ENCODE measurements around the gene SLC12A3.

The SLC12A3 gene, protein sequence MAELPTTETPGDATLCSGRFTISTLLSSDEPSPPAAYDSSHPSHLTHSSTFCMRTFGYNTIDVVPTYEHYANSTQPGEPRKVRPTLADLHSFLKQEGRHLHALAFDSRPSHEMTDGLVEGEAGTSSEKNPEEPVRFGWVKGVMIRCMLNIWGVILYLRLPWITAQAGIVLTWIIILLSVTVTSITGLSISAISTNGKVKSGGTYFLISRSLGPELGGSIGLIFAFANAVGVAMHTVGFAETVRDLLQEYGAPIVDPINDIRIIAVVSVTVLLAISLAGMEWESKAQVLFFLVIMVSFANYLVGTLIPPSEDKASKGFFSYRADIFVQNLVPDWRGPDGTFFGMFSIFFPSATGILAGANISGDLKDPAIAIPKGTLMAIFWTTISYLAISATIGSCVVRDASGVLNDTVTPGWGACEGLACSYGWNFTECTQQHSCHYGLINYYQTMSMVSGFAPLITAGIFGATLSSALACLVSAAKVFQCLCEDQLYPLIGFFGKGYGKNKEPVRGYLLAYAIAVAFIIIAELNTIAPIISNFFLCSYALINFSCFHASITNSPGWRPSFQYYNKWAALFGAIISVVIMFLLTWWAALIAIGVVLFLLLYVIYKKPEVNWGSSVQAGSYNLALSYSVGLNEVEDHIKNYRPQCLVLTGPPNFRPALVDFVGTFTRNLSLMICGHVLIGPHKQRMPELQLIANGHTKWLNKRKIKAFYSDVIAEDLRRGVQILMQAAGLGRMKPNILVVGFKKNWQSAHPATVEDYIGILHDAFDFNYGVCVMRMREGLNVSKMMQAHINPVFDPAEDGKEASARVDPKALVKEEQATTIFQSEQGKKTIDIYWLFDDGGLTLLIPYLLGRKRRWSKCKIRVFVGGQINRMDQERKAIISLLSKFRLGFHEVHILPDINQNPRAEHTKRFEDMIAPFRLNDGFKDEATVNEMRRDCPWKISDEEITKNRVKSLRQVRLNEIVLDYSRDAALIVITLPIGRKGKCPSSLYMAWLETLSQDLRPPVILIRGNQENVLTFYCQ

DNA sequence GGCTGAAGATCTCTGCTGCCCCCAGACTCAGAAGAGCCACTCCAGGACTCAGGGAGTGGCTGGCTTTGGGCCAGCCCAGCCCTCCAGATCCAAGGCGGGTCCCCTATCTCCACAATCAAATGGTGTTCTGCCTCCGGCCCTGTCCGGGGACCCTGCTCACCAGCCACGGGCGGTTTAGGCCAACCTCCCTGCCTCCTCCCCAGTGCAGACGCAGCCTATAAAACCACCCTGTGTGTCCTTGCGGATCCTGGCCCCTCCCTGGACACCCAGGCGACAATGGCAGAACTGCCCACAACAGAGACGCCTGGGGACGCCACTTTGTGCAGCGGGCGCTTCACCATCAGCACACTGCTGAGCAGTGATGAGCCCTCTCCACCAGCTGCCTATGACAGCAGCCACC, at the start of gene SLC12A3:
Gene SLC12A3 (plus strand): TSS at position 248 of the 400 bp plus-strand sequence. CDS start 29 bp downstream, at position 277.
- no peak for DNase-seq

DNA sequence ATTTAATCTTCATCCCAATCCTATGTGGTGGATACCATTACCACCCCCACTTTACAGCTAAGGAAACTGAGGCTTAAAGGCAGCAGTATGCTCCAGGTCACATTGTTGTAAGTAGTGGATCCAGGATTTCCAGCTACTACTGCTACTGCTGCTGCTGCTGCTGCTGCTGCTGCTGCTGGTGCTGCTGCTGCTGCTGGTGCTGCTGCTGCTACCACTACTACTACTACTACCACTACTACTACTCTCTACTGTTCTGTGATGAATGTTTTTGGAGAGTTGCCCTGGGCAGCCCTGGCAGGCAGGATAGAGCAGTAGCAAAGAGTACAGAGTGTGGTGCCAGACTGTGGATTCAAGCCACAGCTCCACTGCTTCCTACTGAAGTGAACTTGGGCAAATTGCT, 49.3 kb upstream of the SLC12A3 start:
- DNase-seq = no peak

DNA sequence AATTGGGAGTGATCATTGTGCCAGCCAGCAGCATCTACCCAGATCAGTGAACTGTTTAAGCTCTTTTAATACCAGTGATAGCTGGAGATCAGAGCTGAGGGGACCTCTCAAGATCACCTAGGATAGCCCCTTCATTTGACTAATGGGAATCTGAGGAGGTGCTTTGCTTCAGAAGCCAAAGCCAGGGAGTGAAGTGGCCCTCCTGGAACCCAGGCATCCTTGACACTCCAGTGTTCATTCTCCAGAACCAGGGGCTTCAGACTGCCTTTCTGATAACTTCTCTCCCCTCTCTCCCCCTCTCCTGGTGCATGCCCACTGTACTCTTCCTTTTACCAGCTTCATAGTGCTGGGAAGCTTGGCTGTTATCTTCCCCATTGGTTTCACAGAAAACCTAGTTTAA, 48.0 kb upstream of the SLC12A3 start:
- no peak for DNase-seq

DNA sequence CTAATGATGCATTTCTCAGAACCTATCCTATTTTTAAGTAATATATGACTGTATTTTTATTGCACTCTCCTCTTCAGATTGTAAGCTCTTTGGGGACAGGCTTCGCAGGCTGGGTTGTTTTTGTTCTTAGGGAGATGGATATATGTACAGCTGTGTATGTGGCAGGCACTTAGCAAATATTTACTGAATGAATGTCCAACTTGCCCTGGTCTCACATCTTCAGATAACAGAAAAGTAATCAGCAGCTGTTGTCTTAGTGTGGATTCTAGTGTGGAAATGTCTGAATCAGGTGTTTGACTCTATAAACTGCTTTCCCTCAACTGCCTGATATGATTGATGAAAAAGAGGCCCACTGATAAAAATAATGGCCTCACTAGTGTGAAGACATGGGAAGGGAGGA, 47.1 kb upstream of the SLC12A3 start:
- no peak for DNase-seq

DNA sequence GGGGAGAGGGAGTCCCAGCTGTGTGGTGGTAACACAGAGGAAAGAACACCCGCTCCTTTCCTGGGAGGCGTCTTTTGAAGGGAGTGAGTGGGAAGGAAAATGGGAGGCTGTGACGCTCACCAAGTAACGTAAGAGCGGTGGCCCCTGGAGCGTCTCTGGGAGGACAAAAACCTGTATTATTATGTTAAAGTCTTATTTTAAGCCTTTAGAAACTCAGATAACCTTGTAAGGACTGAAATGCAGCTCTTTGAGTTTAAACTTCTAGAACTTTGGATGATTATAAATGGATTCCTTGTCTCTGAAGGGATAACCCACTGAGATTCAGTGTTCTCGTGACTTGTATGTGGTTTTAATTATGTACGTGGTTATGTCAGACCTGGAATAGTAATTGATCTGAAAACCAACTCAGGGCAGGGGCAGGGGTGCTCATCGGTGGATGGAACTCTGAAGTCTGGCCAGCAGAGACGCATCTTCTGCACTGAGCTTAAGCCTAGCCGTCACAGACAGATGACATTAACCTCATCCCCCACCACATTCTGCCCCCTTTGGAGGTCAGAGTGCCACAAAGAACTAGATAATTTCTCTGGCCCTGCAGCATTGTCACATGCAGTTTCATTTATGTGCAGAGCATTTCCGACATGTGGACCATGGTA, 41.8 kb upstream of the SLC12A3 start:
- DNase-seq = no peak

DNA sequence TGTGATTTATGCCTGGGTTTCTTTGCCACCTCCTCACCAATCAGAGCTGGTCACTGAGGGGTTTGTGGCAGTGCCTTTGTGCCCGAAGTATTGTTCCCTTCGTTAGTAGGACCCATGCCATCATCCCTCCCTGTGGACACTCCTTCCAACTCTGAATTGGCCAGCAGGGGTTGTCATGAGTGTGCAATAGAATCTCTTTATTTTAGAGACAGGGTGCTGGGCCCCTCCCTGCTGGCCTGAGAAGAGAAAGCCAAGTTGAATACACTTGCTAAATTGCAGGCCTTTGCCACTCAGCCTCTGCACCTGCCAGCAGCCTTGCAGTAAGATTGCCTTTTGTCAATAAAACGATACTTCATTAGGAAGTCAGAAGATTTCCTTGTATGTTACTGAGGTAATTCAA, 40.7 kb upstream of the SLC12A3 start:
- DNase-seq = no peak

DNA sequence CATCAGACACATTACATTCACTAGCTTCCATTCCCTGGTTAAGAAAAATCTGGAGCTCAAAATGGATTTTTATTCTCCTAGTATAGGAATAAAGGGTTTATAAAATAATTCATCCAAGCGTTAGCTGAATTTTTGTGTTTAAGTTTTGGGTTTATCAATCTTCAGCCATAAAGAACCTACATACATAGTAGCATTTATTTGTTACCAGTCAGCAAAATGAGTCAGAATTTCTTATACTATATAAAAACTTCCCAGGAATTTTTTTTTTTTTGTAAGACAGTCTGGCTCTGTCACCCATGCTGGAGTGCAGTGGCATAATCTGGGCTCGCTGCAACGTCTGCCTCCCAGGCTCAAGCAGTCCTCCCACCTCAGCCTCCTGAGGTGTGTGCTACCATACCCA, 40.2 kb upstream of the SLC12A3 start:
- DNase-seq = no peak

DNA sequence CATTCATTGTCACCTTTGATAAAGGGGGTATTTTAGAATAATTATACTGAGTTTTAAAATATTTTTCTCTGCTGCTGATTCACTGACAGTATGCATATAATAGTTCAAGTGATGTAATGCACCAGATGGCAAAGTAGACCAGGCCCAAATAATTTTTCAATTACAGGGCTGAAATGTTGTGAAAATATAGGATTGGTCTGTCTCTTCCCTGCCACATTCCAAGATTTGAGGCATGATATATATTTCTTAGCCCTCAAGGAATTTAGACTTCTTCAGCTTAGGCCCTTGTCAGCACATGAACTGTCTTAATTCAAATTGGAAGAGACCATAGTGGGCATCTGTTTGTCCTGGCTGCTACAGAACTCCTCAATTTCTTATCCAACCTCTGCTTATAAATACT, 39.2 kb upstream of the SLC12A3 start:
- no peak for DNase-seq

DNA sequence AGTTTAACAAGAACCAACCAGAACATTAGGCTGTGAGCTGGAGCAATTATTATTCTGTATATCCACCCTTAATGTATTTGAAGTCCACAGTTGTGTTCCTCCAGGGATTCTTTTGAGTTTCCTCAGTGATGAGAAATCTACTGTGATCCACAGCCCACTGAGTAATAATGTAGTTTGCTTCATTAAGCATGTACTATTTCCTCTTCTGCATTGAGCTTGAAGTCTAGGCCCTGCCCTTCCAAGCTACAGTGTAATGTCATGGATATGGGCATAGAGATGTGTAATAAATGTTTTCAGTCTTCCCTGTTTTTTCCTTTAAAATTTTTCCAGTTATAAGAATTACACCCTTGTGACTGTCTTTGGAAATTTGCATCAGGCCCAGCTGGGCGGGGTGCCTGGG, 36.4 kb upstream of the SLC12A3 start:
- no peak for DNase-seq

DNA sequence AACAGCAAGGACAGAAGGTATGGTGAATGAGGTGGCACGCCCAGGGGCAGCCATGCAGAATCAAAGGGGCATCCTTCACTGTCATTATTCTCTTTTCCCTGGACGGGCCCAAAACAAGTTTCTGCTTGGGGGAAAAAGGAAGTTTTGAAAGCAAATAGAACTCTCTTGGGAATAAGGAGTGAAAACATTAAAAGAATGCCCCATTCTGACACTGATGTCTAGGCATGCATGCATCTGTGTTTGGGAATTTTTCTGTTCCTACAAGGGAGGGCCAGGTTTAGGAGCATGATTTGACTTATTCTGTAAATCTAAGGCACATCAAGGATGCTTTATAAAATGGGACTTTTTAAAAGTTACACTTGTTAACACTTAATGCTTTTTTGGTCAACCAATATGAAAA, 34.3 kb upstream of the SLC12A3 start:
- no peak for DNase-seq

DNA sequence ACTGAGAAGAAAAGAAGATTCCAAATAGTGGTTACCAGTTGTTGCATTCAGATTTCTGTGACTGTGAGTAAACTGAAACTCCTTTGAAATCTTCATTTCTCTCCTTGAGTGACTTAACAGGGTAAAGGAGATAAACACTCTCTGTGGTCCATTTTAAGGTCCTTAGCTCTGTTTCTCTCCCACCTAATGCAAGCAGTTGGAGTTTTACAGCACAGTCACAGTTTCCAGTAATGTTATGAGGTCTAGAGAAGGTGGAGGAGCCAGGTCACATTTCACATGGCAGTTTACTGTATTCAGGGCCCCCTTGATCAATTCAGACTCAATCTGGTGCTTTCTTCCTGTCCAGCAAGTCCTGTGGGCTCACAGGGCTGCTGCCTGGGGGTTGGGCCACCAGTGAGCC, 32.2 kb upstream of the SLC12A3 start:
- no peak for DNase-seq

DNA sequence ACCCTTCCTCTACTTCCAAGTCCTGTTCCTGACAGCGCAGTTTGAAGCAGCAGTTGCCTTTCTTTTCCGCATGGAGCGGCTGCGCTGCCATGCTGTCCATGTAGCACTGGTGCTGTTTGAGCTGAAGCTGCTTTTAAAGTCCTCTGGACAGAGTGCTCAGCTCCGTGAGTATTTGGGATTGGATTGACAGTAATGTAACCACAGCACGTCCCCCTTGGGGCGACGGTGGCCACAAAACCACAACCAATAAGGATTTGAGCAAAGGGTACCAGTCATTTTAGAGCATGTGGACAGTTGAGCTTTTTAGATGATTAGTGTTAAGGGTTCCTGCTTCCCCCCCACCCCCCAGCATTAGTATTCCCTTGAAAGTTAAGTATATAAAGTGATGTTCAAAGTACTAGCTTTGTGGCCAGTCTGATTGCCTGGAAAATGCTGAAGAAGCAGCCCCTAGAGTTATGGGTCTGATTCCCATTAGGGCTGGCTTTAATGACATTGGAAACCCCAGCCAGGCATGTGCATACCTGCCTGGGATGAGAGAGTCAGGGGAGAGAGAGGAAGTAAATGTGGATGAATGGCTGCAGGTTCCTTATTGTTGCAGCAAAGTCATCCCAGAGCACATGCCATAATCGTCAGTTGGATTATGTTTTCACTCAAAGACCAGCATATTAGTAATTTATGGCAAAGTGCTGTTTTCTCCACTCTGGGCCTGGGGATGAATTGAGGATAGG, 31.6 kb upstream of the SLC12A3 start:
- DNase-seq = no peak

DNA sequence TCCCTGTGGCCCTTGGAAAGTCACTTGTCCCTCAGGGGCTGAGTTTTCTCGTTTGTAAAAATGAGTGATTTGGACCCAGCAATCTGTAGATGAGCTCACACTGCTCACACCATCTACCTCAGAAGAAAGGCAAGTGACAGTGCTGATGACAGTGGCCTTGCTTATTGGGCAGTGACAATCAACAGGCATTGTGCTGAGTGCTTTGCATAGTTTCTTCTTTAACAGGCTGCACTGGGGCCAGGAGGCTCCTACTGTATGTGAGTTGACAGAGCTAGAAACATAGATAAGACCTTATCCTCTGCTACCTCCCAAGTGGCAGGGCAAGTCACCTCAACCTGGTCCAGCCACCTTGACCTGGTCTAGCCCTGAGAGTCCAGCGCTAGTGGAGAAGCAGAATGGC, 29.7 kb upstream of the SLC12A3 start:
- no peak for DNase-seq

DNA sequence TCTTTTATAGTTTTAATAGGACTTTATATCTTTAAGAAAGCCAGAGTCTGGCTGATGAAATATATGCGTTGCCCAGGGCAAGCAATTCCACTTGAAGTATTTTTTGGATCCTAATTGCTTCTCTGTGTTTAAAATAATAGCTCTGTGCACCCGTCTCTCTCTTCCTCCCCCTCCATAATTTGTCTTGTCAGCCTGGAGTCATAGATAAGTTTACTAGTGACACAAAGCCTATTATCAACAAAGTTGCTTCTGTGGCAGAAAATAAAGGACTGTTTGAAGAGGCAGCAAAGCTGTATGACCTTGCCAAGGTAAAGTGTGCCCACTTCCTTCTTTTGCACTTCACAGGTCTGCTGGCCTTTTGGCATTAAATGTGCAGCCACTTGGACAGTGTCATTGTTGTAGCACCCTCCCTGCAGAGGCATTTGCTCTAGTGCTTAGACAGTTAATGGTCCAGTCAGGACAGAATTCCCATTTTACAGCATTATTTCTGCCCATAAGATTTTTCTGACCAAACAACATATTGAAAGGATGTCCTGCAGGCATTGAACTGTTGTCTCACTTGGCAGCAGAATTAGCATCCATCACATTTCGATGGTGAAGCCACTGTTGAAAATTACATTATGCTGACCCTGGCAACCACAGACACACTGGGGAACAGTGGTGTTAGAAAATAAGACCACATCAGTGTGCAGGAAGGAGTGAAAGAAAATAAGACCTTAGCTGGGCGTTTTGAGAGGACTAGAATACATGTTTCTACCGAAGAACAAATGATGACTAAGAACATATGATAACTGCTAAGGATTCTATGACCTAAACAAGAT, 28.4 kb upstream of the SLC12A3 start:
- no peak for DNase-seq

DNA sequence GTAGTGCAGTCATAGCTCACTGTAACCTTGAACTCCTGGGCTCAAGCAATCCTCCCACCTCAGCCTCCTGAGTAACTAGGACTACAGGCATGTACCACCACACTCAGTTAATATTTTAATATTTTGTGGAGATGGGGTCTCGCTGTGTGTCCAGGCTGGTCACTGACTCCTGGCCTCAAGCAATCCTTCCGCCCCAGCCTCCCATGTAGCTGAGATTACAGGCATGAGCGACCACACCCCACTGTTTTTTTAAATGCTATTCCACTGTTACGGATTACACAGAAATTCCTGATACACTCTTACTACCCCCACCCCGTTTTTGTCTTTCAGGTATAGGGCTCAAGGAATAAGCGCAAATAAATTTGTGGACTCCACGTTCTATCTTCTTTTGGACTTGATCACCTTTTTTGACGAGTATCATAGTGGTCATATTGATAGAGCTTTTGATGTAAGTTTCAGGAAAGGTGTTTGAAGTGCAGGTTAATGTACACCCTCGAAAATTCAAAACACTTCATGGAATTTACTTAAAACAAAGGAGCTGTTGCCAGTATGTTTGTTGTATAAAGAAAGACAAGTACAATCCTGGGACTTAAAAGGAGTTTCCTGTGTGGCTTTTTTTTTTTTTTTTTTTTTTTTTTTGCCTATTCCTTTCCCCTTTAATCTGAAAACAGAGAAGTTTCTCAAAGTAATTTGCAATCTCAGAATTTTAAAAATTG, 26.2 kb upstream of the SLC12A3 start:
- DNase-seq = no peak

DNA sequence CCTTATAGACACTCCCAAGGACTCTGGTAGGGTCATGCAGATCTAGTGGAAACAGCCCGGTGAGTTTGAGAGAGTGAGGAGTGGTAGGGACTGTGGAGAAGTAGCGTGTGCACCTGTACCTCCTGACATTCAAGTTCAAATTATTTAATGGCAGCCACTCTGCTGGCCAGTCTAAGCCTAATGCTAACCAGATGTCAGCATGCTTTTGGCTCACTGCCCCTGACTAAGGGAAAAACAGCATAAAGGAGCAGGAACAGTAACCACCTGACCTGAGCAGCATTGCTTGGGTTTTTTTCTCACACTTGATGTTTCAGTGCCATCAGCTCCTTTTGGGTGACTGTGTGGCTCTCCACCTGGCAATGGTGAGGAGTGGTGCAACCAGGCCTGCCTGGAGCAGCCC, 23.8 kb upstream of the SLC12A3 start:
- no peak for DNase-seq

DNA sequence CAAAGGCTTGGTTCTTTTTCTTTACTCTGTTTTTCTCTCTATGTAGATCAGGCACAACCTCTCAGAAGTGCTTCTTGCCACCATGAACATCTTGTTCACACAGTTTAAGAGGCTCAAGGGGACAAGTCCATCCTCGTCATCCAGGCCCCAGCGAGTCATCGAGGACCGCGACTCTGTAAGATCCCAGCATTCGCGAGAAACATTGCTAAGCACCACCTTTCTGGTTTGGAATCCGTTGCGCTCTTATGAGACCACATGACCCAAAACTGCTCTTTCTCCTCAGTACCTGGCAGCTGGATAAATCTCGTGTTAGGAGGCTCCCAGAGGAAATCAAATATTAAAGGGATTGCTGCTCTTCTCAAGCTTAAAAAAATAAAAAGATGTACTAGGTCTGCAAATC, 23.3 kb upstream of the SLC12A3 start:
- no peak for DNase-seq

DNA sequence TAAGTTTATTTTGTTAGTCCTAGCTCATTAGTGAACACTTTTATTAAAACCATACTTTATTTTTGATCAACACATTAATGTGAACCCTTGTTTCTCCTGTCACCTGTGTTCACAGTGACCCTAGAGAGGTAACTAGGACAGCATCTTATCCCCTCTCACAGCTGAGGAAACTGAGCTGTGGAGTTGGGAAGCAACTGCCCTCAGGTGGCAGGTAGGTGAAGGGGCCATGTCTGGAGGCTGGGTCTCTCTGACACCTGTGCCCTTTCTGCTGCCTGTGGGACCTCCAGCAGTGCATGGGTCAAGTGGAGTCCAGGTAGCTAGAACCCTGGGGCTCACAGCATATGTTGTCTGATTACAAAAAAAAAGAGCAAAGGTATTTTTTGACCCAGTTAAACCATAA, 22.9 kb upstream of the SLC12A3 start:
- DNase-seq = no peak

DNA sequence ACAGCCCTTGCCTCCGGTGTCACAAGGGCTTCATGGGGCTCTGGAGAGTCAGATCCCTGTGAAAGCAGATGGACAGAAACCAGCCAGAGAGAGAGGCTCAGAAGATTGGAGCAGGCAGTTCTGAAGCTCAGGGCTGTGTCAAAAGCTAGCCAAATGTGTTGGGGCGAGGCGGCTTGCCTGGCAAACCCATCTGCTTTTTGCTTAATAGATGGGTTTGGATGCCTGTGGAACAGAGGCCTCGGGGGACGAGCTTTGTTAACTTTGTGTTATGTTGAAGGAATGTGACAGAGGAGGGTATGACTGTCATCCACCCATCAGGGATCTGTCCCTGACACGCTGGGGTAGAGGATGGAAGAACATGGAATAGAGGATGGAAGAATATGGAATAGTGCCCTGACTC, 21.0 kb upstream of the SLC12A3 start:
- no peak for DNase-seq

DNA sequence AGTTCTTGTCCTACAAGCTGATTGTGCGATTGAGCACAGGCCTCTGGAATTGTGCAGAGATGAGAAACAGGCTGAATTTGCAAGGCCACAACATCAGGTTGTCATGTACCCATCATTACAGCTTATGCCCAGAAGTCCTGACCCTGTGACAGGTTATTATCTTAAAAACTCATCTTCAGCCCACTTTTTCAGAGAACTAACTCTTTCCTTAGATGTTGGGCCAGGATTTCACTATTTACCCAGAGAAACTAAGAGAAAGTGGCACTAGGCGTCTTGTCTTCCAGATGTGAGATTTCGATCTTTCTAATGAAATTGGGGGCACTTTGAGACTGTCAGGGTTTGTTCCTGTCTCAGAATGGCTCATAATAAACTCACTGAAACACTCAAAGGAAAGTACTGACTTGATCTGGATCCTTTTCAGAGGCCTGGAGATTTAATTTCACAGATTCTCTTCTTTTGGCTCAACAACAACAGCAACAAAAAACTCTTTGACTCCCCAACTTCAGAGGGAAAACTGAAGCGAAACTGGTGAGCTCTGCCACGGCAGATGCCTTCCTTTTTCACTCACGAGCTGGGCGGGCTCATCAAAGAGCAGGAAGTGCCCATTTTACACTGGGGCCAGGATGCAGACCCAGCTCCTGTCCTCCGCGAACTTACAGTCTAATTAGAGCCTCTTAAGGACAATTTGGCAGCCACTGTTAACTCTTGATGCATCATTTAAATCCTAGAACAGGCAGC, 17.7 kb upstream of the SLC12A3 start:
- peak in 1 of 2 experiments; percentile 46 for DNase-seq
